Heart right ventricle (tissue), 16 donors: ENCODE measurements around the gene REM1. TPM values are rescaled to one million over a fixed set of nuclear protein-coding genes. Genes with fewer than 3 reads are reported as not detected.
A peak's percentile ranks its signal among the peaks of the same experiment; 100 is the strongest.
"Not testable (repeated sequence)": the region's sequence is repeated elsewhere in the genome, so short reads cannot be mapped to it uniquely, and the experiment has no call there.

Experiments used
- ATAC-seq, 8 donors: fragments of 200-7000 bp; cut with Tn5 transposase; one replicate each; pipeline ENCODE4 v1.9.1; 2020; ENCODE audit warnings: mild to moderate bottlenecking in 8 of 8, moderate library complexity in 8 of 8, moderate number of reproducible peaks in 1 of 8
- DNase-seq, 2 donors: peaks; one replicate each; pipeline ENCODE4 v3.0.0-alpha.2; 2020
- H3K27ac ChIP-seq, 10 donors: fragments of 200-600 bp; sonication (generic) in 2 of 10; one replicate each; pipeline versions ENCODE4 v1.5.0 to v1.8.0; 2020 to 2022; ENCODE audit warnings: mild to moderate bottlenecking in 3 of 10
- H3K27me3 ChIP-seq, 7 donors: fragments of 200-600 bp; one replicate each; pipeline ENCODE4 v1.8.0; 2021 to 2022; ENCODE audit warnings: mild to moderate bottlenecking in 2 of 7
- H3K36me3 ChIP-seq, 9 donors: fragments of 200-600 bp; sonication (generic) in 1 of 9; one replicate each; pipeline versions ENCODE4 v1.5.0 to v1.8.0; 2020 to 2022; ENCODE audit warnings: mild to moderate bottlenecking in 2 of 9
- H3K4me1 ChIP-seq, 9 donors: fragments of 200-600 bp; sonication (generic) in 1 of 9; one replicate each; pipeline versions ENCODE4 v1.5.0 to v1.8.0; 2020 to 2022; ENCODE audit warnings: mild to moderate bottlenecking in 4 of 9
- H3K4me3 ChIP-seq, 10 donors: fragments of 200-600 bp; sonication (generic) in 2 of 10; one replicate each; pipeline versions ENCODE4 v1.5.0 to v1.8.0; 2020 to 2022; ENCODE audit warnings: mild to moderate bottlenecking in 7 of 10, moderate library complexity in 2 of 10
- H3K9me3 ChIP-seq, 11 donors: fragments of 200-600 bp in 10 of 11; sonication (generic) in 2 of 11; one replicate each; pipeline versions ENCODE4 v1.5.0 to v1.8.0; 2013 to 2022; ENCODE audit warnings: mild to moderate bottlenecking in 2 of 11, control low read depth in 1 of 11, moderate library complexity in 1 of 11
- WGBS, 2 donors: extraction: QIAGEN DNeasy Blood & Tissue Kit; methylation state at CpG; one replicate each; pipeline ENCODE4 v1.1.7; 2013; ENCODE audit warnings: inconsistent platforms in 1 of 2; 5-methylcytosine and 5-hydroxymethylcytosine counted together
- intact Hi-C, 10 donors: fragments of 100-400 bp; cut with DNase I; formaldehyde crosslinking; loops; one replicate each; pipeline versions ENCODE4 v1.11.1 to v1.14.2; 2022
- polyA plus RNA-seq, 2 donors: library from polyadenylated mRNA; stranded (reverse); fragments of 200-250 nt; gene quantifications; one replicate each; pipeline ENCODE4 v1.2.3, GENCODE V29; 2013
- total RNA-seq, 10 donors: library from RNA; stranded (reverse); fragmentation: NEBNext Ultra II Directional in 3 of 10; extraction: Animal tissue kit (Norgen Biotek cat#: 25700) in 3 of 10; gene quantifications; one replicate each; pipeline versions ENCODE4 v1.2.1 to v1.2.4, GENCODE V29; 2021 to 2023
- TF ChIP-seq, protein P1 (sequence below), 9 donors: fragments of 200-600 bp; sonication (generic) in 2 of 9; IDR thresholded peaks; one replicate each; pipeline versions ENCODE4 v1.5.0 to v1.8.0; 2021 to 2022; ENCODE audit warnings: antibody characterized with exemption in 9 of 9, mild to moderate bottlenecking in 5 of 9, moderate library complexity in 1 of 9
- donor health status: Arrhythmogenic right ventricular cardiomyopathy.
- donor health status: ischemic (EF 13 %, LVEDD 7.1; RV severe dilation, severe dysfunction).
- donor health status: healthy with polysubstance abuse.
- donor health status: DM: no; HTN: yes; CAD: no.
- donor health status: DM: no; HTN: no; CAD: no.
- donor health status: ischemic (EF 25% LVEDD 6.9; RV normal size, moderate dysfunction).
- donor health status: ischemic (EF 25% LVEDD 5.7; RV mildly dilated, moderate dysfunction).
- donor health status: healthy.
- donor health status: DM: yes; HTN: yes; CAD: no.
- donor health status: Ischemic cardiomyopathy.
- donor health status: ischemic (EF 35%, LVEDD 5.7; RV mildly dilated, moderate dysfunction).
- donor health status: nonischemic (EF 11% LVEDD 7.7; RV severe dilation, severe dysfunction).
- donor health status: DM: yes; HTN: yes; CAD: no.
- donor health status: PGD.
- donor health status: ischemic (EF 29% LVEDD 5.4; RV normal size, mild dysfunction).
- donor health status: nonischemic (EF 23%, LVEDD 6.1; RV moderate dilation, normal function).

The REM1 gene
- total and polyA plus RNA-seq, 12 donors, result 0.60 to 7.2 (median 1.5) TPM

DNA sequence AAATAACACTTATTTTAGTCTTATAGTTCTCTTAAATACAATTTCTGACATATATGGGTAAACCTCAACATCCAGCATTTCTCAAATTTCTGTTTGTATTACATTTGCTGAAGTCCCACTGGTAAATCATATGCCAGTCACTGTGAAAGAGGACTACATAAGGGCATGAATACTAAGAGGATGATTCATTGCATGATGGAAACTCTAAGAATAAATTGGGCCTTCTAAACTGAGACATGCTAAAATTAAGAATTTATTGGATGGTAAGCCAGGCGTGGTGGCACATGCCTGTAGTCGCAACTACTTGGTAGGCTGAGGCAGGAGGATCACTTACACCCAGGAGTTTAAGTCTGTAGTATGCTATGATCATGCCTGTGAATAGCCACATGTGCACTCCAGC is 22.5 kb upstream of the REM1 start:
- intact Hi-C loops, result no loop called here

DNA sequence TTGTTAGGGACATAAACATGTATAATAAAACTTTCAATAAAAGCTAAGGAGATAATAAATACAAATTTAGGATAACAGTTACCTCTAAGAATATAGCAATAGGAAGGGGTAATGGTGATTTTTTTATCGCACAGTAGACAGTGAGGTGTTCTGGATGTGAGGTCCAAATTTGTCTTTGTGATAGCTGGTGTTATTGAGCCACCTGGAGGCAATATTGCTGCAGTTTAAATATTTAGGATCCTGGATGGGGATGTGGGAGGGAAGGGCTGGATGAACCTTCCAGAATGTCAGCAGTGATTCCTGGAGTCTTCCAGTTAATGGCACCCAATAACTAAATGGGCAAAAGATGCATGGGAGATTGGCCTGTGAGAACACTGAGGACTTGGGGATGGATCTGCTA is 20.7 kb upstream of the REM1 start:
- TF ChIP-seq, protein P1, sequence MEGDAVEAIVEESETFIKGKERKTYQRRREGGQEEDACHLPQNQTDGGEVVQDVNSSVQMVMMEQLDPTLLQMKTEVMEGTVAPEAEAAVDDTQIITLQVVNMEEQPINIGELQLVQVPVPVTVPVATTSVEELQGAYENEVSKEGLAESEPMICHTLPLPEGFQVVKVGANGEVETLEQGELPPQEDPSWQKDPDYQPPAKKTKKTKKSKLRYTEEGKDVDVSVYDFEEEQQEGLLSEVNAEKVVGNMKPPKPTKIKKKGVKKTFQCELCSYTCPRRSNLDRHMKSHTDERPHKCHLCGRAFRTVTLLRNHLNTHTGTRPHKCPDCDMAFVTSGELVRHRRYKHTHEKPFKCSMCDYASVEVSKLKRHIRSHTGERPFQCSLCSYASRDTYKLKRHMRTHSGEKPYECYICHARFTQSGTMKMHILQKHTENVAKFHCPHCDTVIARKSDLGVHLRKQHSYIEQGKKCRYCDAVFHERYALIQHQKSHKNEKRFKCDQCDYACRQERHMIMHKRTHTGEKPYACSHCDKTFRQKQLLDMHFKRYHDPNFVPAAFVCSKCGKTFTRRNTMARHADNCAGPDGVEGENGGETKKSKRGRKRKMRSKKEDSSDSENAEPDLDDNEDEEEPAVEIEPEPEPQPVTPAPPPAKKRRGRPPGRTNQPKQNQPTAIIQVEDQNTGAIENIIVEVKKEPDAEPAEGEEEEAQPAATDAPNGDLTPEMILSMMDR (IDR thresholded peaks at IDR 0.05), result no peak
- intact Hi-C loops, result no loop called here
- Histone ChIP-seq H3K4me1 (no peaks in the 10 kb centered on the region), H3K36me3 (no peaks in the 10 kb centered on the region), H3K4me3 (no peak overlapping the region), H3K27me3 (peaks cover 0 to 26% (median 19%) of the 10 kb centered on the region in 7 donors), H3K9me3 (peaks cover 0 to under 1% (median 0%) of the 10 kb centered on the region in 11 donors), H3K27ac (no peak overlapping the region)
- DNase-seq (no peak), ATAC-seq (no peak)
- 93% methylated on average over 1 of the region's 1 CpG for WGBS, 2 donors

More for the DNA sequence above, 22.5 kb upstream of the REM1 start:
- no peaks in the 10 kb centered on the region for H3K36me3 ChIP-seq
- H3K4me3 ChIP-seq, result no peak overlapping the region
- H3K9me3 ChIP-seq, result peaks cover 0 to 15% (median 0%) of the 10 kb centered on the region in 11 donors
- no peak overlapping the region for H3K27ac ChIP-seq
- H3K27me3 ChIP-seq, result peaks cover 0 to 10% (median 6%) of the 10 kb centered on the region in 7 donors
- no peak for DNase-seq
- WGBS, 2 donors, result 71 to 73% methylated on average over 2 of the region's 2 CpGs
- no peaks in the 10 kb centered on the region for H3K4me1 ChIP-seq
- TF ChIP-seq, protein P1 (IDR thresholded peaks at IDR 0.05), result no peak
- ATAC-seq, result no peak

DNA sequence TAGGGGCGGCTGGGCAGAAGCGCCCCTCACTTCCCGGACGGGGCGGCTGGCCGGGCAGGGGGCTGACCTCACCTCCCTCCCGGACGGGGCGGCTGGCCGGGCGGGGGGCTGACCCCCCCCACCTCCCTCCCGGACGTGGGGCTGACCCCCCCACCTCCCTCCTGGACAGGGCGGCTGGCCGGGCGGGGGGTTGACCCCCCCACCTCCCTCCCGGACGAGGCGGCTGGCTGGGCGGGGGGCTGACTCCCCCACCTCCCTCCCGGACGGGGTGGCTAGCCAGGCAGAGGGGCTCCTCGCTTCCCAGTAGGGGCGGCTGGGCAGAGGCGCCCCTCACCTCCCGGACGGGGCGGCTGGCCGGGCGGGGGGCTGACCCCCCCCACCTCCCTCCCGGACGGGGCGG is 4.1 kb upstream of the REM1 start:
- H3K9me3 ChIP-seq, intact Hi-C loops, DNase-seq, ATAC-seq, H3K36me3 ChIP-seq, H3K4me3 ChIP-seq, H3K27ac ChIP-seq: not testable (repeated sequence)
- WGBS, 2 donors, result 95 to 96% methylated on average over 4 to 29 of the region's 33 CpGs
- peaks cover 0 to 19% (median 15%) of the 10 kb centered on the region in 7 donors for H3K27me3 ChIP-seq
- H3K4me1 ChIP-seq, result peaks cover 0 to 31% (median 10%) of the 10 kb centered on the region in 9 donors

DNA sequence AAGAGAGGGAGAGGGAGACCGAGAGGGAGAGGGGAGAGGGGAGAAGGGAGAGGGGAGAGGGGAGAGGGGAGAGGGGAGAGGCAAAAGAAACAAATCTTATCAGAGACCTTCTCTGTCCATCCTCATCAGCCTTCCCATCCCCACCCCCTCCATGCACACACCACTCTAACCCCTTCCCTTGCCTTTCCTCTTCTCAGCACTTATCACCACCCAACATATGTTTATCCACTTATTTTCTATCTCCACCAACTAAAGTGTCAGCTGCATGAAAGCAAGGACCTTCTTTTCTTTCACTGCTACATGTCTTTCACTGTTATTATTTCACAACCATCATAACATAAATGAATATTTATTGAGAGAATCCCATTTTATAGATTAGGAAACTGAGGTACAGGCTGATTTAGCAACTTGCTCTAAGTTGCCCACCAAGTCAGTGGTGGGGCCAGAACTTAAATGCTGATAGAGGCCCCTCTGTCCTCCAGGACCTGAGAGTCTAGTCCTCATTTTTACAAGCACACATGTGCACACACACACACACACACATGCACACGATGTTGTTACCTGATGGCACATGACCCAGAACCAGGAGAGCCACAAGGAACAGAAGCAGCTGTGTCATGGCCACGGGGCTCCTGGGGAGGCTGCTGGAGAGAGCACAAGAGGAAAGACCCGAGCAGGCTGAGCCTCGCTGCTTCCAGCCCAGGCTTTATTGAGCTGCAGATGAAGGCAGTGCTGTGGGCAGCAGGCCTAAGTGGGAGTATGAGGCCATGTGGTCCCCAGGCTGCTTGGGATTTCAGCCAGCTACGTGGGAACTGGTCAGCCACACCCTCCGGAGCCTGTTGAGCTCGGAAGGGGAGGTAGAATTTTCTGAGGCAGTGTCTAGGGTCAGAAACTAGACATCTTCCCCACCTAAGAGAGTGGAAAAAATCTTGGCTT is 2.4 kb upstream of the REM1 start:
- intact Hi-C loops, result no loop called here
- DNase-seq, result peak in 1 of 2 donors; percentile 32
- ATAC-seq, result peak in 6 of 8 donors; percentile 21 to 44 (median 33)
- peaks cover 0 to 31% (median 26%) of the 10 kb centered on the region in 7 donors for H3K27me3 ChIP-seq
- TF ChIP-seq, protein P1 (IDR thresholded peaks at IDR 0.05), result no peak
- H3K36me3 ChIP-seq, result peaks cover 0 to under 1% (median 0%) of the 10 kb centered on the region in 9 donors
- H3K9me3 ChIP-seq, result no peaks in the 10 kb centered on the region
- WGBS, 2 donors, result 42 to 43% methylated on average over 7 of the region's 8 CpGs
- peaks cover 0 to 35% (median 10%) of the 10 kb centered on the region in 9 donors for H3K4me1 ChIP-seq
- H3K27ac ChIP-seq, result no peak overlapping the region
- no peak overlapping the region for H3K4me3 ChIP-seq
